GM18511 (cell line): Measurements from ENCODE around the gene CRKL.

ENCODE experiments used
- ATAC-seq: cut with Tn5 transposase; IDR thresholded peaks from one replicate; pipeline ENCODE4 v1.9.1; 2021; ENCODE audit warnings: mild to moderate bottlenecking, moderate library complexity; ENCODE audit not compliant: unreplicated experiment

Gene CRKL

DNA sequence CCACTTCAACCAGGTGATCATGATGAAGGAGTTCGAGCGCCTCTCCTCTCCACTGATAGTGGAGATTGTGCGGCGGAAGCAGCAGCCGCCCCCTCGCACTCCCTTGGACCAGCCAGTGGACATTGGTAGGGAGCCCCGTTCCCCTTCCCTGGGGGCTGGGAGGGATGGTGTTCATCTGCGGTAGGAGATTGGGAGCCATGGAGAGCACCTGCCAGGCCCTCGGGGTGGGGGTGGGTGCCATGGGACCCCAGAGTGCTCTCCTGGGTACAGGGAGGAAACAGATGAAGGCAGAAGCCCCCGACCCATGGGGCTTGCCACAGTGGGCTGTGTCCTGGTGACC lies 77.7 kb downstream of the CRKL start:
- no peak for ATAC-seq

DNA sequence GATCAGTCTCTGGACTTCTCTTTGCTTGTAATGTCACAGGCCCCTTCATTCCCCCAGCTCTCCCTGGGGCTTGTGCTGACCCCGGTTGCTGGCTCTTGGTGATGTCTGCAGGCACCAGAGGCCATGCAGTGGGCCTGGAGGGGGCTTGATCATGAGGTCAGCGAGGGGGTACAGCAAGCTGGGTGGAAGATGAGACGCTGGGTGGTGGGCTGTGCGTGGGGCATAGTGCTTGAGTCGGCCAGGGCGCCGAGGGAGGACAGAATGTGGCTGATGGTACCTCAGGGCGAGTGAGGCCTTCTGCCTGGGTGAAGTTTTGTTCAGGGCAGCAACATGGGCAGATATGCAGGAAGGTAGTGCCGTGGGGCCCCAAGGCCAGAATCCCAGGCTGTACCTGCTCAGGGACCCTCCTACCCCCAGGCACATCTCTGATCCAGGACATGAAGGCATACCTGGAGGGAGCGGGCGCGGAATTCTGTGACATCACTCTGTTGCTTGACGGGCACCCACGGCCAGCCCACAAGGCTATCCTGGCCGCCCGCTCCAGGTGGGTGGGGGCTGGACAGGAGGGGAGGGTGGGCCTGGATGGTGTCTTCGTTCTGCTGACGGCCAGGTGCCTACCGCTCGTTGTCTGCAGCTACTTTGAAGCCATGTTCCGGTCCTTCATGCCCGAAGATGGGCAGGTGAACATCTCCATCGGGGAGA lies 78.3 kb downstream of the CRKL start:
- no peak for ATAC-seq

DNA sequence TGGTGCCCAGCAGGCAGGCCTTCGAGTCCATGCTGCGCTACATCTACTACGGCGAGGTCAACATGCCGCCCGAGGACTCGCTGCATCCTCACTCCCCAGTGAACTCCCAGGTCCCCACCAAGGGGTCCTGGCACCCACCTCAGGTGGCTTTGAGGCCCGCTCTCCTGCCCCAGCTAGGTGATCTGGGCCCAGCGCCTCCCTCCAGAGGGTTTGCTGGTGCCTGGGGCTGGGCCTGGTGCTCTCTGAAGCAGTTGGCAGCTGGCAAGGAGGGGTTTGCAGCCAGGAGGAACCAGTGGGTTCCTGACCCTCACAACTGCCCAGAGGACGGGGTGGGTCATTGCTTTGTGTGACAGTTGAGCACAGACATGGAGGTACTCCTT lies 78.8 kb downstream of the CRKL start:
- ATAC-seq, result no peak

DNA sequence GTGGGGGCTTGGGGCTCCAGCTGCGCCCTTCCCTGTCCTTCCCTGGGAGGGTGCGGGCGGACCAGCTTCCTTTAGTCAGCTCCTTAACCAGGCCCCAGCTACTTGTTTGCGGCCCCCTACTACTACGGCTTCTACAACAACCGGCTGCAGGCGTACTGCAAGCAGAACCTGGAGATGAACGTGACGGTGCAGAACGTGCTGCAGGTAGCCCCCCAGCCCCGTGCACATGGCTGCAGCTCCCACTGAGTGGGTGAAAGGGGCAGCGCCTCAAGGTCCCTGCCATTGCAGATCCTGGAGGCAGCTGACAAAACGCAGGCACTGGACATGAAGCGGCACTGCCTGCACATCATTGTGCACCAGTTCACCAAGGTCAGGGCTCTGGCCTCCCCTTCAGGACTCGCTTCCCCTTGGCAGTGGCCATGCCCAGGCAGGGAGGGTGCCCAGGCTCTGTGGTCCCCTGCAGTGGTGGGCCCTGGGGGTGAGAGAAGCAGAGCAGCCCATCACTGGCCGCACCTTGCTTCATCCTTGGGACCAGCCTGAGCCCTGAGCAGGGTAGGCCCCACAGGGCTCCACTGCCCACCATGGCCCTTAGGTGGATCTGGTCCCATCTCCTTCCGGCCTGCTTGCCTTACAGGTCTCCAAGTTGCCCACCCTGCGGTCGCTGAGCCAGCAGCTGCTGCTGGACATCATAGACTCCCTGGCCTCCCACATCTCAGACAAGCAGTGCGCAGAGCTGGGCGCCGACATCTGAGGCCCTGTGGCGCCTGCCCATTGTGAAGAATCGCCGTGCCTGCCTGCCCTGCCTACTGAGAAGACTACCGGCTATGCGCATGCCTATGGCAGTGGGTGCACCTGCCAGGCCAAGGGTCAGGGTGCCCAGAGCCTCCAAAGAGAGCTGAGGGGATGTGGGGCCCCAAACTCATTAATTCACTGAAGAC lies 79.7 kb downstream of the CRKL start:
- no peak for ATAC-seq

DNA sequence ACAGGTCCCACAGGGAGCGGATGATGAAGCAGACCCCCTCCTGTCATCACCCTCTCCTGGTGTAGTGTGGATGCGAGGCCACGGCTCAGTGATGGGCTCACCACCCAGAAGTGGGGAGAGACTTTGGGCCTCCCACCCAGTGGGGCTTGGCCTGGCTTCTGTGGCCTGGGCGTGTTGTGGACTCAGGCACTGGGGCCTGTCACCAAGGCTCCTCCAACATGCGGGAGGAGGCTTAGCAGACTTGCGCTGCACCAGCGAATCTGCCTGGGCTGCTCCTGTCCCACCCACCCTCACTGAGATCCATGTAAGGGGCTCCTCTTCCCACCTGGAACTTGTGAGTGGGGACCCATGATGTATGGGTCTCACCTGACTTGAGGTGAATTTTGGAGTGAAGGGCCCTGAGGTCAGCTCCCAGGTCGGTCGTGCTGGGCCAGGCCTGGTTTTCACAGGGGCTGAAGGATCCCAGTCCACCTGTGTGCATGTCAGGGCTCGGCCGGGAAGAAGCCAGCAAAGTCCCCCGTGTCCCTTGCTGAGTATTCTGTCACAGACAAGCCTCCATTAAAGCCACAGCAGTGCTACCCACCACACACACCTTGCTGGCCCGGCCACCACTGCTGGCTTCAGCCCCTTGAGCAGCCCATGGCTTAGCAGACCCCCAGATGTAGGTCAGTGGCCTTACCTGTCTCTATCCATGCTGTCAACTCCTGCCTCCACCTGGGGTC lies 80.5 kb downstream of the CRKL start:
- no peak for ATAC-seq

DNA sequence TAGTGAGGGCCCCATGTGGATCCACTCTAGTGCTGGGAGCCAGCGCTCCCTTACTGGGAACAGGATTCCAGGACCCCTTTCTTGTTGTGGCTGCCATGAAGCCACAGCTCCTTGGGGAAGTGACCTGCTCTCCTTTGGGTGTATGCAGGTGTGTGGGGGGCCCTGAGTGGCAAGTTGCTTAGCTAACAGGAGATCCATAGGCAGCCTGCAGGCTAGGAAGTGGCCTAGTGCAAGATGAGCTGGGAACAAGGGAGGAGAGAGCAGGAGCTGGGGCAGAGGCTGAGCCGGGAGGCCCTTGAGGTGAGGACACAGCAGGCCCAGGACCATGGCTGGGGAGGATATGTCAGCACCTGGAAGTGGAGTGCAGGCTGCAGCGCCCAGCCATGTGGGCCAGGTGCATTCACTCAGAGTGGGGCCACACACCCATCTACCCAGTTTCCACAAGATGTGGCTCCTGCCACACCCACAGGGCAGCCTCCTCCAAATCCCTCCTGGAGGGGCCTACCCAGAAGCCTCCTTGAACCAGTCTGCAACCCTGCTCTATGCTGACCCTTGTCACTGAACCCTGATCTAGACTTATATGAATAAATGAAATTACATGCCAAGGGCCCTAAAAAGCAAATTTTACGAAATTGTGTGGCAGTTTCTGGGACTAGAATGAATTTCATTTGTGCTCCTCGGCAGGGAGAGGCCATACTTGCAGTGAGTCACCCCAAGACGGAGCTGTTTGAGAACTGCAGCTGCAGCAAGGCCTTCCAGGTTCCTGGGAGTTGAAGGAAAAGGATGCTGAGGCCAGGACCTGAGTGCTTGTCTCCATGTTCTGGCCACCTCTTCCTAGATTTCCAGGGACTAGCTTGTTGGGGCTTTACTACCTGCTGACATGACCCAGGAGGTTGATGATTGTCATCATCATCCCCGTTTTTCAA lies 81.5 kb downstream of the CRKL start:
- no peak for ATAC-seq

DNA sequence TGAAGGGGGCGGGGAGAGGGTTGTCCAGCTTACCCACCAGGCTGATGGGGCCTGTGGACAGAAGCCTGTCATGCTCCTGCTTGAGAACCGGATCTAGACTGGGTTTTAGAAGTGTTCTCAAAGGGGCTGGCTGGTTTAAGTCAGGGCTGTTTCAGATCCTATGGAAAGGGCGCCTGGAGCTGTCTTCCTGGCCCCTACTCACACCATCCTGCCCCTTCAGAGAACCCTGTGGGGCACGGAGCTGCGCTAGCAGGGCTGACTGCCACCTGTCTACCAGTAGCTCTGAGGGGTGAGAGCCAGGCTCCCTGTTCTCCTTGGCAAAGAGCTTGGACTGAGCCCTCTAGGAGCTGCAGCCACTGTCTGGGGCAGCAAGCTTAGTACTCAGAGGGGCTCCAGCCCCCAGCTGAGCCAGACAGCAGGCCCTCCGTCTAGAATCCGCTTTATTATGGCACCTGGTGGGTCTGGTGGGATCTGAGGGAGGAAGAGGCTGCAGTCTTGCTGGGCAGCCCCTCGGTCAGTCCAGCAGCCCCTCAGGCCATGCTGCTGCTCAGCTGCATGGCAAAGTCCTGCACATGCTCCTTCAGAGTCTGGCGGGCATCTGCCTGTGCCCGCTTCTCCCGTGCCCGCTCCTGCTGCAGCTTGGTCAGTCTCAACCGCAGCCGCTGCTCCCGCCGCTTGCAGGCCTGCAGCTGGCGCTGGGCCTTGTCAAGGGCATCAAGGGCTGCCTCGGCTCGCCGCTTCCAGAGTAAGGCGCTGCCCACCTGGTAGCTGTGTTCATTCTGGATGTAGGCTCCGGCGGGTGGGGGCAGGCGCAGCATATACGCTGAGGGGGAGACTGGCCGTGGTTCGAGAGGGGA lies 82.4 kb downstream of the CRKL start:
- no peak for ATAC-seq

DNA sequence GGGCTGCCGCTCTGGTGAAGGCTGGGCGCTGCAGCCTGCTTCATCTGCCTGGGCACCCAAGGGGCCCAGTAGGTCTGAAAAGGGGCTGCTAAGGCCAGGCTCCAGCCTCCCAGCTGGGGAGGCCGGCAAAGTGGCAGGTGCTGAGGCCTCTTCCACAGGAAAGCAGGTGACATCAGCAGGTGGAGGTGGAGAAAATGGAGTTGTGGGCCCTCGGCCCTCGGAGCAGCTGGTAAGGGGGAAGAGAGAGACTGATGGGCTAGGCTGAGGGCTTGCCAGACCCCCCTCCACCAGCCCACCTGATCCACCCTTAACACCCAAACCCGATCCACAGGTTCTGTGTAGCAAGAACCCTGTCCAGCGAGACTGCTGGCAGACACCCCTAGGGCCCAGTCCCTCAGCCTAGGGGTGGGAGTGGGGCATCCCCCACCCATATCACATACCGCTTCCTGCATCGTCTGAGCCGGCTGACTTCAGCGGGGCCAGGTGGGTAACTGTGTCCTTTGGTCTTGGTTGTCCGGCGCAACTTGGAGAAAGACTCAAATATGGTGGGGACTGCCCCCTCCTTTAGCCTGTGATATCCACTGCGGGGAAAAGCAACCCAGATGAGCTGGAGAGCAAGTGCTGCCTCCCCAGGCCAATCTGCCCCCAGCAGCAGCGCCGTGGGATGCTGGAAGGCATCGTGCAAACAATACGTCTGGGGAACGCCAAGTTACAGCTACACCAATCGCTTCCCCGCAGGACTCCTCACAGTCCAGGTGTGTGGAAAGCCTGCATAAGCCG lies 83.2 kb downstream of the CRKL start:
- no peak for ATAC-seq

DNA sequence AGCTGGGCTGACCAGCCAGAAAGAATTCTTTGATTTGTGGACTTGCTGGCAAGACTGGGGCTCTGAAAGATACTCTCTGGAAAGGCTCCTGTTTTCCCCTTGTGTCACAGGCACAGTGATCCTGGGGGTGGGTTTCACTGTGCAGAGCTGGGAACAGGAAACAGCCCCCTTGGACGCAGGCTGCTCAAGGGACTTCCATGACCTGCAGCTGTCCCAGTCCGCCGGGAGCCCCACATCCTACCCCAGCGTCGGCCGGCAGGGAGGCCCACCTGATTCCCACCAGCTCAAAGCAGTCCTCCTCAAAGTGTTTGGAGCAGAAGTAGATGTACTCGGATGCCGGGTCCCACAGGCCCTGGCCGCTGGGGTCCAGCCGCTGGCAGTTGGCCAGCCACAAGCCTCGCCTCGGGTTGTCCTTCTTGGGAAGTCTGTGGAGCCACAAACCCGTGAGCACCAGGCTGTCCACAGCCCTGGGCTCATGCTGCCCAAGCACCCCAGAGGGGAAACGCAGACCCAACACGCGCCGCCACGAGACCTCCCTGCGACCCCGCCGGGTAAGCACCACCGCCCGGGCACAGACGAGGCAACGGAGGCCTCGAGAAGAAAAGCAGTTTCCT lies 83.9 kb downstream of the CRKL start:
- no peak for ATAC-seq

DNA sequence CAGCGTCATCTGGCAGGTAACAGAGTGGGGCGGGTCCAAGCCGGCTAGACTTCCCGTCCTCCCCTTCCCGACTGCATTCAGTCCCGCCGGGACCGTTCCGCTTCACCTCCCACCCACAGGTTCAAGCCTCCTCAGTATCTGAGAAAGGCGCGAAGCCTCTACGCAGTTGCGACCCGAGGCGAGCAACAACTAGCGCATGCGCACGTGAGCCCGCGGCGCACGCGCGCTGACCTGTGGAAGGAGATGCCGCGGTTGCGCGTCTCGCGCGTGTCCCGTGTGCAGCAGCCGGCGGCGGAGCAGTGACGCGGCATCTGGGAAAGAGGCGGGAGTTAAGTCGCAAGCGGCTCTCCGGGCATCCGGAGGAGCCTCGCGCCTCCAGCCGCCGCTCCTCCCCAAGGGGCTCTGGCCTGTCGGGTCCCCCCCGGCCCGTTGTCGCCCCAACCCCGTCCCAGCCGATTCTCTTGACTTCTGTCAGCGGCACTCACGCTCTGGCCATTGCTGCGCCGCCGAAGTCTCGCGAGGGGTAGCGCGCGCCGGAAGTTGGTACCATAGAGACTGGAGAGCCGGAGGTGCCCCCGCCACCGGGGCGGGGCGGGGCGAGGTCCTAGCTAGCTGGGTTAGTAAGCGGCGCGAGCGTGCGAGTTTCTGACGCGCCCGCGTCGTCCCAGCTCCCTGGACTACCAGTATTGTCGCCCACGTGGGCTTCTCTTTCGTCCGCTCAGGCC lies 84.6 kb downstream of the CRKL start, which contains the start of gene THAP7:
TSS of gene THAP7 (minus strand) at position 518 of the 725 bp plus-strand sequence. CDS start at position 311, 207 bp downstream.
- peak; percentile 92 for ATAC-seq
